HG03558 (cell line): ENCODE results near the gene TSHZ2.
"Not testable (repeated sequence)": the region's sequence is repeated elsewhere in the genome, so short reads cannot be mapped to it uniquely, and the experiment has no call there.

Experiments used
- ATAC-seq: cut with Tn5 transposase; IDR thresholded peaks from one replicate; pipeline ENCODE4 v1.9.1; 2021; ENCODE audit warnings: moderate number of reproducible peaks; ENCODE audit not compliant: unreplicated experiment; ENCODE audit errors: extremely low read depth

The TSHZ2 gene

GRCh38 chr20:53389516-53390300, 417.6 kb downstream of the TSHZ2 start:
- ATAC-seq = no peak

DNA sequence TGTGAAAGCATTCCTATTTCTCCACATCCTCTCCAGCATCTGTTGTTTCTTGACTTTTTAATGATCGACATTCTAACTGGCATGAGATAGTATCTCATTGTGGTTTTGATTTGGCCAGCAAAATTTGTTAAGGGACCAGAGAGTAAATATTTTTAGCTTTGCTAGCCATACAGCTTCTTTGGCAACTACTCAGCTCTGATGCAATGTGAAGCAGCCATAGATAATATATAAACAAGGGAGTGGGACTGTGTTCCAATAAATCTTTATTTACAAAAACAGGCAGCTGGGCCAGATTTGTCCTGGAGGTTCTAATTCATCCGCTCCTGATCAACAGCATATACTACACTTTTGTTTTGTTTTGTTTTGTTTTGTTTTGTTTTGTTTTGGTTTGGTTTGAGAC, 418.6 kb downstream of the TSHZ2 start:
- ATAC-seq = no peak

GRCh38 chr20:53394433-53394832, 422.3 kb downstream of the TSHZ2 start:
- no peak for ATAC-seq

DNA sequence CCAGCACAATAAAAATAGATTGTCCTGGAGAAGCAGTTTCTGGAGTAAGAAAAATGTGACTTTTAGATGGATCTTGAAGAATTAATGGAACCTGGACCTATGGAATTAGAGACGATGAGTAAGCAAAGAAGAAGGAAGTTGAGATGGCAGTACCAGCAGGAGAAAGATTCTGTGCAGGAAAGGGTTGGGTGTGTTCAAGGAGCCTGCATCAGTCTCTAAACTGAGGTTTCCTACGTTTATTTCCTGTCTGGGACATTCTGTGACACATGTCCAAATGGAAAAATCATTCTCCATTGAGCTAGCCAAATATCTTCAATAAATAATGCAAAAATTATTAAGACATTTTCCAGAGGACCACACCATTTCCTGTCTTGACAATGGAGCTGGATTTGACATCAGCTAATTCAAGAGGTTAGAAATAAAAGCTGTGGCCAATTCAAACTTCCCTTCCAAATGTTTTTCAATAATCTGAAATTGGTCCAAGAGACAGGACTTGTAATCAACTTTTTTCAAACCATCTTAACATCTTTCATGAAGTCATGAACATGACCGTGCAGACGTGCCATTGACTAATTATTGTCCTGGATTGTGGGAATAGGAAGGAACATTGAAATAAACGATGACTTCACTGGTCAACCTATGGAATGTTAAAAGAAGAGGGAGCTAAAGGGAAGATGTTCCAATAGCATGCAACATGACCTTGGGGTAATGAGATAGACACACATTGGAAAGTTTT, 423.2 kb downstream of the TSHZ2 start:
- ATAC-seq = no peak

DNA sequence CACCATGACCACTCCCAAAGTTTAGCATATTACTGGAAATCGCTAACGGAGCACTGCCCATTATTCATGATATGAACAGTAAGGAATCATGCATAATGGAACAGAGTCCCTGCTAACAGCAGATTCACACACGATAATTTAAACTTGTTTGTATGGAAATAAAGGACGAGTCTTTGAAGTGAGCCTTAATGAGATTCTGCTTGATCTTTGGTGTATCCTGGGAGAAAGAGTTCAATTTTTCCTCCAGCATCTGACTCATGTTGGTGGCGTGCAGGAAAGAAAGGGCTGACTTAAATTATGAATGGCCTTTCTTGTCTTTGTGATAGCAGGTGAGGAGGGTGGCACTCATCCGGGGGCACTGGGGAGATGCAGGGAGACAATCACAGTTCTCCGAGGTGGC, 426.9 kb downstream of the TSHZ2 start:
- no peak for ATAC-seq

DNA sequence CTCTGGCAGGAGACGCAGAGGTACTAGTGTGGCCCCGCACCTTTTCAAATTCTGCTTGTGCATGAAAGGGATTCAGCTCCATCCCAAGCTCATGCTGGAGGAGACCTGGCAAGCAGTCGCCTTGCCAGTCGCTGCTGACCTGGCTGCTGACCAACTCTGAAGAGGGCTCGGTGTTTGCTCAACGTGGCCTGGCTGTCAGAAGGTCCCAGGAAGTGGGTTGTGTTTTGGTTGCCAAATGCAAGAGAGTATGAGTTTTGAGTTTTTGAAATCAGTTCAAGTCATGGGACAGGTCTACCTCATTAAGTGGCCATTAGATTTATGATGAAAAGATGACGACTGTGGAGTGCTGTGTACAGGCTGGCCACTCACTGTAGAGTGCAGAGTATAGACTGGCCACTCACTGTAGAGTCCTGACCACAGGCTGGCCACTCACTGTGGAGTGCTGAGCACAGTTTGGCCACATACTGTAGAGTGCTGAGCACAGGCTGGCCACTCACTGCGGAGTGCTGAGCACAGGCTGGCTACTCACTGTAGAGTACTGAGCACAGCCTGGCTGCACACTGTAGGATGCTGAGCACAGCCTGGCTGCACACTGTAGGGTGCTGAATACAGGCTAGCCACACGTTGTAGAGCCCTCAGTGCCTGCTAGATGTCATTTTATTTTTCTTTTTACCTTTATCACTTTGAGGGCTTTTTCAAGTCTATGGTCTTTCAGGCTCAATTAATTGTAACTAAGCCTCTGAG, 427.6 kb downstream of the TSHZ2 start:
- no peak for ATAC-seq

- ATAC-seq = no peak
Observed at GRCh38 chr20:53402233-53403005, 430.3 kb downstream of the TSHZ2 start.

DNA sequence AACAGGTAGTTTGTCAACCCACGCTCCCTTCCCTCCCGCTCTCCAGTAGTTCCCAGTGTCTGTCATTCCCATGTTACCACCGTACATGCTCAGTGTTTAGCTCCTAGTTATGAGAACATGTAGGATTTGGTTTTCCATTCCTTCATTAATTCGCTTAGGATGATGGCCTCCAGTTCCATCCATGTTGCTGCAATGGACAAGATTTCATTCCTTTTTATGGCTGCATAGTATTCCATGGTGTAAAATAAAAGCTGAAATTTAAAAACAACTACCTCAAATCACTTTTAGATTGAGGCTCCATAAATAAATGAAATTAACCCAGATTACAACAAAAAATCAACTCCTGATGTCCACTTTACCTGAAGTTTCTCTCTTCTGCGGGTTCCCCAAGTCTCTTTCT, 430.9 kb downstream of the TSHZ2 start:
- ATAC-seq = no peak

DNA sequence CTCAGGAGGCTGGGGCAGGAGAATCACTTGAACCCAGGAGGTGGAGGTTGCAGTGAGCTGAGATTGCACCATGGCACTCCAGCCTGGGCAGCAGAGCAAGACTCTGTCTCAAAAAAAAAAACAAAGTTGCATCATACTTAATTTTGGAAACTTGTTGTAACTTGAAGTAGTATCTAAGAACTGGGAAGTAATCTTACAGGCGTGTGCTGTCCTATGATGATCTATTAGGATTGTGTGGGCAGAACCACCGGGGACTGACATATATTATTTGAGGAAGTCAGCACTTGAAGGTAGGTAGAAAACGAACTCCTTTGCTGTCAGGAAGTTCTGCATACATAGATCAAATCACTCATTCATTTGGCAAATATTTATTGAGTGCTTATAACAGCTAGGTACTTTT, 433.0 kb downstream of the TSHZ2 start:
- ATAC-seq = no peak

DNA sequence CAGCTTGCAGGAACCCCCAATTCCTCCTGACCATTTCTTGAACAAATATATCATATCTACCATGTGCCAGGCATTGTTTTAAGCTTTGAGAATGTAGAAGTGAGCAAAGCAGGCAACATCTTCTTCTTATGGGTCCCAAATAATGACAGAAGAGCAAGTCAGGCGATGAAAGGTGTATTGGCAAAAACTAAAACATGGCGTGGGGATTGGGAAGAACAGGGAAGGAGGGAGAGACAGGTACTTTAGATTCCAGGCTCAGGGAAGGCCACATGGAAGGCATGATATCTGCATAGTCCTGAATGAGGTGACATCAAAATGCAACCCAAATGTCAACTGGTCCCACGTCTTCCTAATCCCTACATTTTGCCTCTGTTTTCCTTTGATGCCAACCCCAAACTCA, 434.4 kb downstream of the TSHZ2 start:
- ATAC-seq = no peak

GRCh38 chr20:53408691-53409446, 436.7 kb downstream of the TSHZ2 start:
- no peak for ATAC-seq

- no peak for ATAC-seq
Observed at GRCh38 chr20:53409447-53409717, 437.2 kb downstream of the TSHZ2 start.

DNA sequence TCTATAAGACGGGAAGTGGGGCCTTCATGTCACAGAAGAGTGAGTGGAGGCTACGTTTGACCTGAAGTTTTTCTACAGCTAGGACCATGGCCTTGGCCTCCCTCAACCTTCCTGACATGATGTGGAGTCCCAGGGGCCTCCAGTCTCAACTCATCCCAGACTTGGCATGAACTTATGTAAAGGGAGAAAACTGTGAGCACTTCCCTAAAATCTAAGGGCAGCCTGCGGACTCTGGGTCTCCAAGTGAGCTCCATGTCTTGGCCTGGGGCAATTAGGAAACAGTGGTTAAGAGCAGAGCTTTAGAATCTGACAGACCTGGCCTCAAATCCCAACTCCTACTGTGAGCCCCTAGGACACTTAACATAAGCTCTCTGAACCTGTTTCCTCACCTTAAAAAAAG, 439.0 kb downstream of the TSHZ2 start:
- no peak for ATAC-seq

- no peak for ATAC-seq
Observed at GRCh38 chr20:53411891-53412290, 439.7 kb downstream of the TSHZ2 start.

DNA sequence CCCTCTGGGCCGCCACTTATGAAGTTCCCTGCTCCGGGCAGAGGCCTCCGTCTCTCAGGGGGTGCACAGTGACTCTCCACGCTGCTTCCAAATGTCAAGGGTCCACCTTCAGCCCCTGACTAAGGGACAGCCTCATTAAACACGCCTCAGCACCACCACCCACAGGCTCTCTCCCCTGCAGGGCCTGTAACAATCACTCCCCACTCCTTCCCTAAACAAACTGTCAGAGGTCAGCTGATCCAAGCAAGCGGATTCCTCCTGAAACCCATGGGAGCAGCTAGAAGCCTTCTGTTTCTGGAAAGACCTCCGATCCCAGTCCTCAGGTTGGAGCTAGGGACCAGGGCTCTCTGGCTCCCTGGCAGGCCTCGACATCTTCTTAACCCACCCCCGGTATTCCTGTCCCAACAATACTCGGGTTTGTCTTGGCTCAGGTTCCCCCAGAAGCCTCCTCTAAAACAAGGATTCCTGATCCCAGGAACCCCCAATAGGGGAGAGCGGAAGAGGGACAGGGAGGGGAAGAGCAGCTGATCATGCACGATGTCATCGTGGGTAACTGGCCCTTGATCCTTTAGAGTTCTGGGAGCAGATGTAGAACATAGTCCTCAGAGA, 440.5 kb downstream of the TSHZ2 start:
- no peak for ATAC-seq

- no peak for ATAC-seq
Observed at GRCh38 chr20:53413186-53413631, 441.1 kb downstream of the TSHZ2 start.

DNA sequence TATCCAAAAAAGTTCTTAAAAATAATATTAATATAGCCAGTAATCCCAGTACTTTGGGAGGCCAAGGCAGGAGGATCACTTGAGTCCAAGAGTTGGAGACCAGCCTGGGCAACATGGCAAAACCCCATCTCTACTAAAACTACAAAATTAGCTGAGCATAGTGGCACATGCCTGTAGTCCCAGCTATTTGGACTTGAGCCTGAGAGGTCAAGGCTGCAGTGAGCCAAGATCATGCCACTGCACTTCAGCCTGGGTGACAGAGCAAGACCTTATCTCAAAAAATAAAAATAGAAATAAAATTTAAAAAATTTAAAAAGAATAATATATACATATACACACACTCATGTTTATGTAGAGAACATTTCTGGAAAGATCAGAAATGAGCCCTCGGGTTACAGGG, 441.7 kb downstream of the TSHZ2 start:
- ATAC-seq = not testable (repeated sequence)

DNA sequence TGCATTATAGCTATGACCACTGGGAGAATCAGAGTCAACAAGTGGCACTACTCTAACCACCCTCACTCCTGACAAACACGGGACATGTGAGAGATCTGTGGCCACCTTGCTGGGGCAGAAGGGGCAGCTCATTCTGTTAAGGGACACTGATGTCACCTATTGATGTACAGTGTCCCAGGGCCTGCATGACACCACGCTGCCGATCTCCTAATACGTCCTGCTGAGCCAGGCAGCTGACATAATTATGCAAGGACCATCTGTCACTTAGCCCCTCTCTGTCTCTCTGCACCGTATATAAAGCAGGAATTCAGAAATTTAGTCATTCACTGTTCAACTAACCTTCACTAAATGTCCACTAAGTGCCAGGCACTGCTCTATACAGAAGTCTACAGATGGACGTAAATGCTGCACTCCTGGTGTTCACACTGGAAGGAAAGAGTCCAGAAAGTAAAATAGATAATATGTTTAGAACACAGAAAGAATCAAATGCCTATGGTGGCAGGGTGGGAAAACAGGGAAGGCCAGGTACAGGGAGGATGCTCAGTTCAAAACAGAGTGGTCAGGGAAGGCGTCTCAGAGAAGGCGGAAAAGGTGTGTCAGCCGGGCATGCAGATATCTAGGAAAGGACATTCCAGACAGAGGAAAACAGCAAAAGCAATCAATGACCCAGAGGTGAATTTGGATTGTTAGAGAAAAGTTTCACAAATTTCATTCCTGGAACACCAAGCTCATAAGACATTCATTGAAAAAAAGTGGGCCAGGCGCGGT, 447.7 kb downstream of the TSHZ2 start:
- no peak for ATAC-seq

DNA sequence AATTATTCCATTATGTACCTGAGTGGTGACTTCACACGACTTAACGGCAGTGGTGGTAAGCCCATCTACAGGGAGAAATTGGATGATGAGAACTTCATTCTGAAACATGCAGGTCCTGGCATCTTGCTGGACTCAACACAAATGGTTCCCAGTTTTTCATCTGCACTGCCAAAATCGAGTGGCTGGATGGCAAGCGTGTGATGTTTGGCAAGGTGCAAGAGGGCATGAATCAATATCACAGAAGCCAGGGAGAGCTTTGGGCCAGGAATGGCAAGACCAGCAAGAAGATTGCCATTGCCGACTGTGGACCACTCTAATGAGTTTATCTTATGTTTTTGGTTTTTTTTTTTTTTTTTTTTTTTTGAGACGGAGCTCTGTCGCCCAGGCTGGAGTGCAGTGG, 449.2 kb downstream of the TSHZ2 start:
- ATAC-seq = no peak
